Measurements from ENCODE around the gene CYB5D1. TPM values are rescaled to one million over a fixed set of nuclear protein-coding genes. Genes with fewer than 3 reads are reported as not detected.

CYB5D1 gene
- total and polyA plus RNA-seq, 2 of the 8 experiments (the other 6 are each of a cell fraction or from before 2014, with no cell fraction given) = 11.0 to 18.0 TPM

- WGBS, 2 experiments (ENCODE audit: extremely low coverage in 1 of 2, insufficient coverage in 1 of 2, insufficient read length in 1 of 2, insufficient replicate concordance in 2 of 2, low coverage in 1 of 2, low lambda C conversion rate in 2 of 2, missing lambda C conversion rate in 1 of 2) = 2% methylated on average over 64 of the region's 64 CpGs; no CpG with 5 or more reads in 1 of the 2 experiments
- H2AFZ ChIP-seq (ENCODE audit: low read length) = peak within 1 kb of the TSS; percentile 100
- TF ChIP-seq EP300 (IDR thresholded peaks at IDR 0.05; ENCODE audit: borderline replicate concordance in 1 of 2, low read depth in 2 of 2, low read length in 2 of 2) (no peak), CHD2 (IDR thresholded peaks at IDR 0.05; ENCODE audit: low read length) (peak; percentile 99), E2F6 (IDR thresholded peaks at IDR 0.05) (0 out of 2 replicates have a peak, but pooled peaks have one; percentile 36), RBBP5 (IDR thresholded peaks at IDR 0.05; ENCODE audit: borderline replicate concordance, low read depth, low read length) (peak; percentile 85), ZNF274 (IDR thresholded peaks at IDR 0.05; ENCODE audit: borderline replicate concordance, extremely low read depth, low read length) (no peak), KDM1A (IDR thresholded peaks at IDR 0.05; ENCODE audit: borderline replicate concordance, low read length) (no peak), NANOG (IDR thresholded peaks at IDR 0.05; ENCODE audit: insufficient read depth, low read depth, low read length, poor library complexity, severe bottlenecking) (no peak), RAD21 (IDR thresholded peaks at IDR 0.05 in 1 of 2, conservative IDR thresholded peaks at IDR 0.05 in 1 of 2; ENCODE audit: low read depth in 2 of 2, low read length in 2 of 2) (peak; percentile 3 to 35; a peak in 2 of 4 replicates)
These were observed 741 bp upstream of the CYB5D1 start, which contains the start of gene NAA38 for GRCh38 chr17:7856811-7857712. Gene NAA38, minus strand, starts transcription at chr17:7857559. Its CDS starts 96 bp downstream, at chr17:7857463.

More at GRCh38 chr17:7856811-7857712, 741 bp upstream of the CYB5D1 start, which contains the start of gene NAA38:
- peak within 1 kb of the TSS; percentile 84 for H3K56ac ChIP-seq (replicated peaks; ENCODE audit: insufficient read length, low read depth, low read length)
- H2BK15ac ChIP-seq (ENCODE audit: low read length) = peak within 1 kb of the TSS; percentile 99; the same call in 1 of the 2 replicates
- H2BK12ac ChIP-seq (ENCODE audit: low read depth, low read length) = peak within 1 kb of the TSS; percentile 93
- no peaks in the 10 kb centered on the region for H3K9me3 ChIP-seq (ENCODE audit: insufficient read depth in 2 of 2, low read depth in 1 of 2, low read length in 1 of 2)
- peaks cover 30 to 49% (median 45%) of the 10 kb centered on the region in 4 experiments for H3K27me3 ChIP-seq (replicated peaks in 1 of 4; ENCODE audit: control insufficient read depth in 3 of 4, extremely low read depth in 1 of 4, insufficient read depth in 3 of 4, low read length in 3 of 4)
- H2BK20ac ChIP-seq (ENCODE audit: low read length) = peak within 1 kb of the TSS; percentile 99; the same call in 1 of the 2 replicates
- no peaks in the 10 kb centered on the region for H3K79me1 ChIP-seq (ENCODE audit: low read depth, low read length)
- peak within 1 kb of the TSS; percentile 97 for H3K27ac ChIP-seq (ENCODE audit: low read depth, low read length)
- DNase-seq (ENCODE audit: low read depth in 1 of 2, low spot score in 2 of 2) (peak; percentile 92 to 94), FAIRE-seq (peak; percentile 99)
- CTCF ChIA-PET (ENCODE audit: partially characterized antibody) = interaction anchor here (0.5 to 2.7 kb wide), 12 partner anchors 12 to 203 kb away, joined by 3 to 7 read pairs (median 4); no protein-coding TSS in a partner anchor
- H4K91ac ChIP-seq (replicated peaks; ENCODE audit: insufficient read length, low read length) = peak within 1 kb of the TSS; percentile 96
- H3K18ac ChIP-seq (ENCODE audit: extremely low read depth, low read length) = peak within 1 kb of the TSS; percentile 100
- H3K4me2 ChIP-seq (ENCODE audit: insufficient read depth in 1 of 2, low read depth in 2 of 2, low read length in 2 of 2) = peak within 1 kb of the TSS; percentile 74 to 97
- H3K4ac ChIP-seq (replicated peaks; ENCODE audit: insufficient read length, low read depth, low read length) = peak within 1 kb of the TSS; percentile 93
- H3K14ac ChIP-seq (ENCODE audit: insufficient read length) = no peak within 1 kb of the TSS
- H4K8ac ChIP-seq (ENCODE audit: extremely low read depth, insufficient read depth, low read length) = peak within 1 kb of the TSS; percentile 99
- H3K36me3 ChIP-seq (ENCODE audit: control insufficient read depth in 2 of 4, insufficient read depth in 4 of 4, low read length in 3 of 4) = peaks cover 0 to 4% (median 0%) of the 10 kb centered on the region in 4 experiments; a peak in 1 of 8 replicates
- no peak within 1 kb of the TSS for H2BK120ac ChIP-seq (replicated peaks; ENCODE audit: low read depth, low read length)
- H3K23me2 ChIP-seq (ENCODE audit: low read depth, low read length) = peaks cover 20% of the 10 kb centered on the region
- H3K4me3 ChIP-seq (ENCODE audit: extremely low read depth in 1 of 4, insufficient read depth in 2 of 4, low read depth in 3 of 4, low read length in 4 of 4) = peak within 1 kb of the TSS; percentile 70 to 86 (median 80)
- H3K9ac ChIP-seq (replicated peaks in 1 of 4; ENCODE audit: extremely low read depth in 1 of 4, low read depth in 3 of 4, low read length in 3 of 4) = peak within 1 kb of the TSS; percentile 64 to 95 (median 88)
- H2BK5ac ChIP-seq (ENCODE audit: low read depth, low read length) = peak within 1 kb of the TSS; percentile 96
- H3K23ac ChIP-seq (ENCODE audit: insufficient read length) = no peak within 1 kb of the TSS
- H3K79me2 ChIP-seq (ENCODE audit: control insufficient read depth in 1 of 2, insufficient read depth in 2 of 2, low read length in 2 of 2) = peaks cover 0 to 5% of the 10 kb centered on the region in 2 experiments; a peak in 1 of 4 replicates
- peaks cover 0 to 18% of the 10 kb centered on the region in 2 experiments for H4K20me1 ChIP-seq (replicated peaks in 1 of 2; ENCODE audit: control insufficient read depth in 1 of 2, insufficient read depth in 2 of 2, low read length in 2 of 2)
- H4K5ac ChIP-seq (ENCODE audit: insufficient read length, low read depth, low read length) = peak within 1 kb of the TSS; percentile 100
- POLR2A ChIA-PET (ENCODE audit: partially characterized antibody) = interaction anchor here (0.6 to 3.1 kb wide), 23 partner anchors 9 to 316 kb away, joined by 3 to 34 read pairs (median 3); partner anchors contain the start of genes CNTROB, DNAH2, KDM6B and TRAPPC1
- H2AK5ac ChIP-seq (ENCODE audit: low read depth, low read length) = no peak within 1 kb of the TSS; the same call in 1 of the 2 replicates
- peaks cover 0 to 30% (median 26%) of the 10 kb centered on the region in 4 experiments; a peak in 6 of 7 replicates for H3K4me1 ChIP-seq (replicated peaks in 1 of 4; ENCODE audit: control insufficient read depth in 3 of 4, insufficient read depth in 4 of 4, low read length in 3 of 4)

Data from H1 (cell line).